H1 (cell line): ENCODE data around the gene CUZD1. TPM values are rescaled to one million over a fixed set of nuclear protein-coding genes. Genes with fewer than 3 reads are reported as not detected.

Source experiments
- CTCF ChIA-PET: fragments of 300-600 bp; sonication (Branson Sonifier 250); formaldehyde crosslinking; loops from one replicate; lab custom pipeline; 2021; ENCODE audit not compliant: partially characterized antibody; lab: Charles Lee
- POLR2A ChIA-PET: fragments of 300-600 bp; sonication (Branson Sonifier 250); formaldehyde crosslinking; loops from one replicate; lab custom pipeline; 2021; ENCODE audit warnings: inconsistent platforms; ENCODE audit not compliant: partially characterized antibody; lab: Charles Lee
- DNase-seq, 2 experiments: peaks; one replicate each; pipeline versions ENCODE4 v3.0.0 to v3.0.0-alpha.2; 2010 to 2022; ENCODE audit warnings: low spot score in 2 of 2, low read depth in 1 of 2, mixed read lengths in 1 of 2
- FAIRE-seq: peaks from 2 replicates; lab custom pipeline; 2011; peaks lifted over from hg19 to GRCh38; lab: Jason Lieb, UNC
- H2AFZ ChIP-seq: 2 replicates; pipeline ENCODE4 v1.8.1; 2012; ENCODE audit warnings: low read length, inconsistent platforms
- H2AK5ac ChIP-seq: 2 replicates; pipeline ENCODE4 v1.6.1; 2013; ENCODE audit warnings: low read depth, low read length
- H2BK120ac ChIP-seq: replicated peaks from 2 replicates; pipeline ENCODE3; 2013; ENCODE audit warnings: low read depth, low read length, inconsistent platforms
- H2BK12ac ChIP-seq: 2 replicates; pipeline ENCODE4 v1.6.1; 2013; ENCODE audit warnings: low read depth, low read length
- H2BK15ac ChIP-seq: 2 replicates; pipeline ENCODE4 v1.6.1; 2013; ENCODE audit warnings: low read length
- H2BK20ac ChIP-seq: 2 replicates; pipeline ENCODE4 v1.6.1; 2013; ENCODE audit warnings: low read length
- H2BK5ac ChIP-seq: 2 replicates; pipeline ENCODE4 v1.6.1; 2013; ENCODE audit warnings: low read depth, low read length
- H3K14ac ChIP-seq: 2 replicates; pipeline ENCODE4 v1.6.1; 2013; ENCODE audit warnings: inconsistent platforms; ENCODE audit not compliant: insufficient read length
- H3K18ac ChIP-seq: 2 replicates; pipeline ENCODE4 v1.6.1; 2013; ENCODE audit warnings: low read length; ENCODE audit errors: extremely low read depth
- H3K23ac ChIP-seq: 2 replicates; pipeline ENCODE4 v1.6.1; 2013; ENCODE audit warnings: inconsistent platforms; ENCODE audit not compliant: insufficient read length
- H3K23me2 ChIP-seq: 2 replicates; pipeline ENCODE4 v1.6.1; 2013; ENCODE audit warnings: low read depth, low read length
- H3K27ac ChIP-seq: 2 replicates; pipeline ENCODE4 v1.6.1; 2011; ENCODE audit warnings: low read depth, low read length, inconsistent platforms
- H3K27me3 ChIP-seq, 4 experiments: replicated peaks in 1 of 4; 1 replicate in 1 of 4; 2 replicates in 3 of 4; pipeline versions ENCODE4 v1.6.1 to v1.8.1; 2011 to 2013; ENCODE audit warnings: low read length in 3 of 4, mild to moderate bottlenecking in 3 of 4, inconsistent platforms in 2 of 4, mixed read lengths in 2 of 4, moderate library complexity in 1 of 4; ENCODE audit not compliant: control insufficient read depth in 3 of 4, insufficient read depth in 3 of 4; ENCODE audit errors: extremely low read depth in 1 of 4
- H3K36me3 ChIP-seq, 4 experiments: 2 replicates each; pipeline versions ENCODE4 v1.6.1 to v1.8.1; 2011 to 2013; ENCODE audit warnings: mild to moderate bottlenecking in 4 of 4, low read length in 3 of 4, moderate library complexity in 2 of 4, control low read depth in 1 of 4, inconsistent platforms in 1 of 4; ENCODE audit not compliant: insufficient read depth in 4 of 4, control insufficient read depth in 2 of 4
- H3K4ac ChIP-seq: replicated peaks from 2 replicates; pipeline ENCODE3; 2013; ENCODE audit warnings: low read length, low read depth, mixed read lengths, inconsistent platforms; ENCODE audit not compliant: insufficient read length
- H3K4me1 ChIP-seq, 4 experiments: replicated peaks in 1 of 4; 1 replicate in 1 of 4; 2 replicates in 3 of 4; pipeline versions ENCODE4 v1.6.1 to v1.8.1; 2011 to 2013; ENCODE audit warnings: low read length in 3 of 4, inconsistent platforms in 2 of 4, mixed read lengths in 1 of 4; ENCODE audit not compliant: insufficient read depth in 4 of 4, control insufficient read depth in 3 of 4
- H3K4me2 ChIP-seq, 2 experiments: 2 replicates each; pipeline versions ENCODE4 v1.6.1 to v1.8.1; 2011 to 2013; ENCODE audit warnings: low read depth in 2 of 2, low read length in 2 of 2, control low read depth in 1 of 2, inconsistent platforms in 1 of 2, mild to moderate bottlenecking in 1 of 2; ENCODE audit not compliant: insufficient read depth in 1 of 2
- H3K4me3 ChIP-seq, 4 experiments: fragments of 200-600, 300-600 bp in 1 of 4; sonication (generic), shearing (Covaris generic), sonication (Bioruptor Twin) in 1 of 4; 2 replicates each; pipeline versions ENCODE4 v1.5.1 to v1.8.1; 2011 to 2016; ENCODE audit warnings: low read length in 4 of 4, low read depth in 3 of 4, control low read depth in 2 of 4, inconsistent platforms in 2 of 4, mild to moderate bottlenecking in 2 of 4, mixed read lengths in 1 of 4, moderate library complexity in 1 of 4; ENCODE audit not compliant: insufficient read depth in 2 of 4; ENCODE audit errors: extremely low read depth in 1 of 4
- H3K56ac ChIP-seq: replicated peaks from 2 replicates; pipeline ENCODE3; 2013; ENCODE audit warnings: low read depth, mild to moderate bottlenecking, mixed read lengths, low read length, inconsistent platforms; ENCODE audit not compliant: insufficient read length
- H3K79me1 ChIP-seq: 2 replicates; pipeline ENCODE4 v1.6.1; 2013; ENCODE audit warnings: low read depth, low read length, control low read depth
- H3K79me2 ChIP-seq, 2 experiments: 2 replicates each; pipeline versions ENCODE4 v1.6.1 to v1.8.1; 2012 to 2013; ENCODE audit warnings: low read length in 2 of 2, mild to moderate bottlenecking in 2 of 2, inconsistent platforms in 1 of 2; ENCODE audit not compliant: insufficient read depth in 2 of 2, control insufficient read depth in 1 of 2
- H3K9ac ChIP-seq, 4 experiments: replicated peaks in 1 of 4; 1 replicate in 1 of 4; 2 replicates in 3 of 4; pipeline versions ENCODE4 v1.6.1 to v1.8.1; 2011 to 2013; ENCODE audit warnings: low read depth in 3 of 4, low read length in 3 of 4, control low read depth in 2 of 4, mild to moderate bottlenecking in 2 of 4, moderate library complexity in 2 of 4, inconsistent platforms in 1 of 4; ENCODE audit errors: extremely low read depth in 1 of 4
- H3K9me3 ChIP-seq, 2 experiments: 2 replicates each; pipeline versions ENCODE4 v1.6.1 to v1.8.1; 2012 to 2013; ENCODE audit warnings: mild to moderate bottlenecking in 2 of 2, moderate library complexity in 2 of 2, control low read depth in 1 of 2, inconsistent platforms in 1 of 2, low read depth in 1 of 2, low read length in 1 of 2, mixed read lengths in 1 of 2; ENCODE audit not compliant: insufficient read depth in 2 of 2
- H4K20me1 ChIP-seq, 2 experiments: replicated peaks in 1 of 2; 2 replicates each; pipeline versions ENCODE3 to v1.8.1; 2011 to 2013; ENCODE audit warnings: inconsistent platforms in 2 of 2, low read length in 2 of 2, mild to moderate bottlenecking in 1 of 2; ENCODE audit not compliant: insufficient read depth in 2 of 2, control insufficient read depth in 1 of 2
- H4K5ac ChIP-seq: 2 replicates; pipeline ENCODE4 v1.6.1; 2013; ENCODE audit warnings: low read length, low read depth, mixed read lengths, inconsistent platforms; ENCODE audit not compliant: insufficient read length
- H4K8ac ChIP-seq: 2 replicates; pipeline ENCODE4 v1.8.0; 2013; ENCODE audit warnings: mild to moderate bottlenecking, moderate library complexity, low read length, inconsistent platforms; ENCODE audit not compliant: insufficient read depth; ENCODE audit errors: extremely low read depth
- H4K91ac ChIP-seq: replicated peaks from 2 replicates; pipeline ENCODE3; 2013; ENCODE audit warnings: low read length, mixed read lengths, inconsistent platforms; ENCODE audit not compliant: insufficient read length
- CTCF ChIP-seq, 3 experiments: IDR thresholded peaks; 1 replicate in 2 of 3; 2 replicates in 1 of 3; pipeline versions ENCODE4 v1.5.1 to v1.6.1; 2011; ENCODE audit warnings: low read length in 3 of 3, mild to moderate bottlenecking in 3 of 3, inconsistent platforms in 2 of 3, low read depth in 1 of 3, moderate library complexity in 1 of 3; ENCODE audit not compliant: insufficient read depth in 1 of 3; ENCODE audit errors: control extremely low read depth in 1 of 3
- JUND ChIP-seq: IDR thresholded peaks from 2 replicates; pipeline ENCODE4 v1.6.1; 2011; ENCODE audit warnings: mild to moderate bottlenecking, improper control_type of control experiment, low read length
- RAD21 ChIP-seq, 2 experiments: IDR thresholded peaks in 1 of 2; conservative IDR thresholded peaks in 1 of 2; 2 replicates each; pipeline ENCODE4 v1.6.1; 2011; ENCODE audit warnings: low read depth in 2 of 2, low read length in 2 of 2, improper control_type of control experiment in 1 of 2, inconsistent platforms in 1 of 2, mild to moderate bottlenecking in 1 of 2, moderate library complexity in 1 of 2
- WGBS, 2 experiments: shearing (Covaris generic) in 1 of 2; methylation state at CpG; one replicate each; pipeline versions ENCODE4 v1.1.6 to v1.1.7; 2013 to 2015; ENCODE audit warnings: low lambda C conversion rate in 2 of 2, mixed read lengths in 2 of 2, inconsistent platforms in 1 of 2, low coverage in 1 of 2, missing lambda C conversion rate in 1 of 2; ENCODE audit not compliant: insufficient replicate concordance in 2 of 2, insufficient coverage in 1 of 2, insufficient read length in 1 of 2; ENCODE audit errors: extremely low coverage in 1 of 2, missing lambda C conversion rate in 1 of 2; 5-methylcytosine and 5-hydroxymethylcytosine counted together
- polyA plus RNA-seq, 7 experiments: library from polyadenylated mRNA; depleted of rRNA in 3 of 7; stranded (reverse) in 5 of 7; unstranded in 2 of 7; fragments of >200 nt in 5 of 7; fragments of 200-250 nt in 2 of 7; gene quantifications; 1 replicate in 5 of 7; 2 replicates in 1 of 7; 4 replicates in 1 of 7; pipeline versions ENCODE4 v1.2.1 to v1.2.3, GENCODE V29; 2011 to 2013; ENCODE audit warnings: missing spikeins in 2 of 7, mixed read lengths in 2 of 7
- total RNA-seq: library from RNA; stranded (reverse); fragmentation: NEBNext Ultra II Directional; extraction: Animal tissue kit (Norgen Biotek cat#: 25700); gene quantifications from 2 replicates; pipeline ENCODE4 v1.2.1, GENCODE V29; 2021

Gene CUZD1
- total and polyA plus RNA-seq, 2 of the 8 experiments (the other 6 are each of a cell fraction or from before 2014, with no cell fraction given): 11.9 to 30.0 TPM

- Histone ChIP-seq H3K27ac (no peak overlapping the region), H3K4me1 (peaks cover 0 to 3% (median 0%) of the 10 kb centered on the region in 4 experiments; a peak in 1 of 7 replicates), H3K4me3 (no peak overlapping the region), H2AFZ (no peak overlapping the region), H2BK12ac (no peak overlapping the region), H3K18ac (no peak overlapping the region), H4K8ac (no peak overlapping the region), H3K23me2 (no peaks in the 10 kb centered on the region), H3K36me3 (peaks cover 0 to 3% (median 0%) of the 10 kb centered on the region in 4 experiments; a peak in 2 of 8 replicates), H3K4me2 (no peak overlapping the region), H3K9ac (no peak overlapping the region), H3K9me3 (no peaks in the 10 kb centered on the region), H2BK5ac (no peak overlapping the region), H3K14ac (no peak overlapping the region), H4K91ac (no peak overlapping the region), H3K79me2 (no peaks in the 10 kb centered on the region), H2BK15ac (no peak overlapping the region), H3K23ac (no peak overlapping the region), H3K56ac (no peak overlapping the region), H3K4ac (no peak overlapping the region), H2BK120ac (no peak overlapping the region), H4K5ac (no peak overlapping the region), H3K79me1 (no peaks in the 10 kb centered on the region), H4K20me1 (no peaks in the 10 kb centered on the region), H2AK5ac (no peak overlapping the region), H2BK20ac (no peak overlapping the region), H3K27me3 (no peaks in the 10 kb centered on the region)
- CTCF ChIA-PET: interaction anchor here (1.6 kb wide), 1 partner anchor 154 kb away, joined by 4 read pairs; no protein-coding TSS in a partner anchor
- TF ChIP-seq RAD21 (IDR thresholded peaks at IDR 0.05 in 1 of 2, conservative IDR thresholded peaks at IDR 0.05 in 1 of 2; ENCODE audit: low read depth in 2 of 2, low read length in 2 of 2) (no peak), CTCF (IDR thresholded peaks at IDR 0.05; ENCODE audit: control extremely low read depth in 1 of 3, insufficient read depth in 1 of 3, low read depth in 1 of 3, low read length in 3 of 3) (no peak), JUND (no peak)
- POLR2A ChIA-PET: interaction anchor here (1.2 kb wide), 1 partner anchor 17 kb away, joined by 4 read pairs; no protein-coding TSS in a partner anchor
- 87% methylated on average over 3 of the region's 3 CpGs; no CpG with 5 or more reads in 1 of the 2 experiments for WGBS, 2 experiments
- FAIRE-seq (no peak), DNase-seq (no peak)
These were observed 18.4 kb downstream of the CUZD1 start for GRCh38 chr10:122827302-122827701.
